ENCODE data around the gene SLC22A15.

- TF ChIP-seq POLR2AphosphoS5 (IDR thresholded peaks at IDR 0.05; ENCODE audit: low read depth, low read length) (no peak), REST (IDR thresholded peaks at IDR 0.05; ENCODE audit: insufficient read depth in 1 of 2, low read depth in 2 of 2, low read length in 2 of 2) (no peak), SIN3A (IDR thresholded peaks at IDR 0.05; ENCODE audit: borderline replicate concordance, insufficient read depth, low read length) (no peak)
Measured at GRCh38 chr1:115969509-115969908, 6.8 kb upstream of the SLC22A15 start.

Measured in PFSK-1 (cell line).